GM06990 (cell line): ENCODE measurements around the gene HNRNPF.

Experiments
- DNase-seq: peaks from one replicate; pipeline ENCODE4 v3.0.0-alpha.2; 2011; ENCODE audit not compliant: insufficient read length; ENCODE audit errors: extremely low read depth
- H3K27me3 ChIP-seq: replicated peaks from 2 replicates; pipeline ENCODE4 v1.6.0; 2011; ENCODE audit warnings: low read length; ENCODE audit not compliant: control insufficient read depth, insufficient read depth
- H3K36me3 ChIP-seq: 2 replicates; pipeline ENCODE4 v1.5.1; 2011; ENCODE audit warnings: low read length; ENCODE audit not compliant: control insufficient read depth, insufficient read depth
- H3K4me3 ChIP-seq: replicated peaks from 2 replicates; pipeline ENCODE4 v1.5.1; 2011; ENCODE audit warnings: low read depth, mild to moderate bottlenecking, control low read depth, low read length
- TF ChIP-seq, protein P1 (sequence below): IDR thresholded peaks from 2 replicates; pipeline ENCODE4 v1.5.1; 2011; ENCODE audit warnings: low read length, control low read depth, mild to moderate bottlenecking, inconsistent platforms; ENCODE audit not compliant: insufficient read depth, poor library complexity, severe bottlenecking

Gene HNRNPF

DNA sequence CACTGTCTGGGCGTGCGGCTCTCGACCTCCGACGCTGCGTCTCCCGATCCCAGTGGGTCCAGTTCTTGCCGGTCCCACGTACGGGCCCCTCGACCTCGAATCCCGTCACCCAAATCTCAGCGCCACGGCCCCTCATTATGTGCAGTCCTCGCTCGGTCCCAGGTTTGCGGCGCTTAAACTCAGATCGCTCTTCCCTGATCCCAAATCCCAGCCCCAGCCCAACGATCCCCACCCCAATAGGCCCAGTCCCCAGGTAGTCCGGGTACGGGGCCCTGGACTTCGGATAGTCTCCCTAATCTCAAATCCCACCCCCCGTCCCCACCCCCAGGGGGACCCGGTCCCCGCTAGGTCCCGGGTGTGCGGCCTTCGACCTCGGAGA is 666 bp downstream of the HNRNPF start:
- Histone ChIP-seq H3K36me3 (peaks cover 3% of the 10 kb centered on the region), H3K27me3 (no peaks in the 10 kb centered on the region), H3K4me3 (peak overlapping the region; percentile 92)
- DNase-seq, result no peak
- TF ChIP-seq, protein P1, sequence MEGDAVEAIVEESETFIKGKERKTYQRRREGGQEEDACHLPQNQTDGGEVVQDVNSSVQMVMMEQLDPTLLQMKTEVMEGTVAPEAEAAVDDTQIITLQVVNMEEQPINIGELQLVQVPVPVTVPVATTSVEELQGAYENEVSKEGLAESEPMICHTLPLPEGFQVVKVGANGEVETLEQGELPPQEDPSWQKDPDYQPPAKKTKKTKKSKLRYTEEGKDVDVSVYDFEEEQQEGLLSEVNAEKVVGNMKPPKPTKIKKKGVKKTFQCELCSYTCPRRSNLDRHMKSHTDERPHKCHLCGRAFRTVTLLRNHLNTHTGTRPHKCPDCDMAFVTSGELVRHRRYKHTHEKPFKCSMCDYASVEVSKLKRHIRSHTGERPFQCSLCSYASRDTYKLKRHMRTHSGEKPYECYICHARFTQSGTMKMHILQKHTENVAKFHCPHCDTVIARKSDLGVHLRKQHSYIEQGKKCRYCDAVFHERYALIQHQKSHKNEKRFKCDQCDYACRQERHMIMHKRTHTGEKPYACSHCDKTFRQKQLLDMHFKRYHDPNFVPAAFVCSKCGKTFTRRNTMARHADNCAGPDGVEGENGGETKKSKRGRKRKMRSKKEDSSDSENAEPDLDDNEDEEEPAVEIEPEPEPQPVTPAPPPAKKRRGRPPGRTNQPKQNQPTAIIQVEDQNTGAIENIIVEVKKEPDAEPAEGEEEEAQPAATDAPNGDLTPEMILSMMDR, result no peak

- TF ChIP-seq, protein P1, result peak; percentile 52
- H3K27me3 ChIP-seq, result no peaks in the 10 kb centered on the region
- H3K36me3 ChIP-seq, result peaks cover 3% of the 10 kb centered on the region
- H3K4me3 ChIP-seq, result peak overlapping the region; percentile 92
- DNase-seq, result peak; percentile 89
Measured at GRCh38 chr10:43407576-43408330, 1.2 kb downstream of the HNRNPF start.

GRCh38 chr10:43407148-43407575 is 1.8 kb downstream of the HNRNPF start:
- peak overlapping the region; percentile 92 for H3K4me3 ChIP-seq
- TF ChIP-seq, protein P1, result no peak
- peaks cover 3% of the 10 kb centered on the region for H3K36me3 ChIP-seq
- no peaks in the 10 kb centered on the region for H3K27me3 ChIP-seq
- DNase-seq, result peak; percentile 78

- TF ChIP-seq, protein P1, result no peak
- H3K27me3 ChIP-seq, result no peaks in the 10 kb centered on the region
- H3K36me3 ChIP-seq, result peaks cover 3% of the 10 kb centered on the region
- no peak for DNase-seq
- peak overlapping the region; percentile 92 for H3K4me3 ChIP-seq
Measured at GRCh38 chr10:43404704-43405084, 4.3 kb downstream of the HNRNPF start.

DNA sequence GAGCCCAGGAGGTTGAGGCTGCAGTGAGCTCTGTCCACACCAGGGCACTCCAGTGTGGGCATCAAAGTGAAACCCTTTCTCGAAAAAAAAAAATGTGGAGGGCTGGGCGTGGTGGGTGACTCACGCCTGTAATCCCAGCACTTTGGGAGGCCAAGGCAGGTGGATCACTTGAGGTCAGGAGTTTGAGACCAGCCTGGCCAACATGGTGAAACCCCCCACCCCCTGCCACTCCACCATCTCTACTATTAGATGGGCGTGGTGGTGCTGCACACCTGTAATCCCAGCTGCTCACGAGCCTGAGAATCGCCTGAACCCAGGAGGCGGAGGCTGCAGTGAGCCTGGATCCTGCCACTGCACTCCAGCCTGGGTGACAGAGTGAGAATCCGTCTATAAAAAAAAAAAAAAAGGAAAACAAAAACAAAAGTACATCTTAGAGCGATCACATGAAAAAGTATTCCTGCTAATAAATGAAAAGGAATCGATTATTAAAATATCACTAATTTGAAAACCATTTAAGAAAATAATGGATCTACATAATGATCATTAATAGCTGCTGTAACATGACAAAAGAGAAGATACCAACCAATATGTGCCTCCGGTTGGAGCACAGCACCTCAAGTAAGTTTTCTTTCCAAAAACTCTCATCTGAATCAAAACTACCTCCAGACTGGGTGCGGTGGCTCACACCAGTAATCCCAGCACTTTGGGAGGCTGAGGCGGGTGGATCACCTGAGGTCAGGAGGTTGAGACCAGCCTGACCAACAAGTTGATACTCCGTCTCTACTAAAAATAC is 4.9 kb downstream of the HNRNPF start:
- peaks cover 3% of the 10 kb centered on the region for H3K36me3 ChIP-seq
- H3K27me3 ChIP-seq, result no peaks in the 10 kb centered on the region
- TF ChIP-seq, protein P1, result no peak
- DNase-seq, result no peak
- H3K4me3 ChIP-seq, result peak overlapping the region; percentile 92
